Breast epithelium (tissue), 3 donors: ENCODE results near the gene ABCC10.

Experiments used
- CTCF ChIP-seq, 3 donors: fragments of 450-650 bp; IDR thresholded peaks; one replicate each; pipeline ENCODE4 v1.5.1; 2016 to 2017; ENCODE audit warnings: antibody characterized with exemption in 3 of 3, mild to moderate bottlenecking in 3 of 3, moderate library complexity in 3 of 3
- POLR2A ChIP-seq: fragments of 450-650 bp; IDR thresholded peaks from one replicate; pipeline ENCODE4 v1.6.1; 2016; ENCODE audit warnings: antibody characterized with exemption, mild to moderate bottlenecking, moderate library complexity

- TF ChIP-seq CTCF (IDR thresholded peaks at IDR 0.05) (no peak), POLR2A (no peak)
These were observed 10.4 kb upstream of the ABCC10 start for GRCh38 chr6:43416935-43417334.
